Spleen (tissue), 11 donors: ENCODE results near the gene ARNT2. TPM values are rescaled to one million over a fixed set of nuclear protein-coding genes. Genes with fewer than 3 reads are reported as not detected.

Source experiments
- DNase-seq: peaks from one replicate; pipeline ENCODE4 v3.0.0-alpha.2; 2020
- H3K27ac ChIP-seq, 8 donors: fragments of 200-600 bp; sonication (generic) in 7 of 8; 1 replicate in 4 of 8; 2 replicates in 4 of 8; pipeline versions ENCODE4 v1.5.0 to v1.8.0; 2016 to 2021; ENCODE audit warnings: inconsistent platforms in 4 of 8, mild to moderate bottlenecking in 4 of 8, moderate library complexity in 1 of 8
- H3K27me3 ChIP-seq, 7 donors: fragments of 200-600 bp; sonication (generic) in 6 of 7; replicated peaks in 1 of 7; 1 replicate in 4 of 7; 2 replicates in 3 of 7; pipeline versions ENCODE4 v1.5.0 to v1.8.0; 2016 to 2021; ENCODE audit warnings: inconsistent platforms in 3 of 7, mild to moderate bottlenecking in 1 of 7
- H3K36me3 ChIP-seq, 6 donors: fragments of 200-600 bp; sonication (generic) in 5 of 6; 1 replicate in 4 of 6; 2 replicates in 2 of 6; pipeline versions ENCODE4 v1.5.0 to v1.8.0; 2016 to 2021; ENCODE audit warnings: inconsistent platforms in 2 of 6
- H3K4me1 ChIP-seq, 6 donors: fragments of 200-600 bp; sonication (generic) in 5 of 6; 1 replicate in 3 of 6; 2 replicates in 3 of 6; pipeline versions ENCODE4 v1.5.0 to v1.8.0; 2016 to 2021; ENCODE audit warnings: inconsistent platforms in 3 of 6
- H3K4me3 ChIP-seq, 8 donors: fragments of 200-600 bp; sonication (generic) in 7 of 8; 1 replicate in 4 of 8; 2 replicates in 4 of 8; pipeline versions ENCODE4 v1.5.0 to v1.8.0; 2016 to 2021; ENCODE audit warnings: inconsistent platforms in 4 of 8, mild to moderate bottlenecking in 4 of 8, moderate library complexity in 2 of 8
- H3K9me3 ChIP-seq, 8 donors: fragments of 200-600 bp; sonication (generic) in 7 of 8; 1 replicate in 4 of 8; 2 replicates in 4 of 8; pipeline versions ENCODE4 v1.5.0 to v1.8.0; 2016 to 2021; ENCODE audit warnings: inconsistent platforms in 4 of 8
- POLR2A ChIP-seq, 3 donors: fragments of 450-650 bp; IDR thresholded peaks; one replicate each; pipeline ENCODE4 v1.5.1; 2017; ENCODE audit warnings: antibody characterized with exemption in 3 of 3, mild to moderate bottlenecking in 1 of 3
- POLR2AphosphoS5 ChIP-seq, 3 donors: sonication (generic); formaldehyde crosslinking; IDR thresholded peaks; one replicate each; pipeline ENCODE4 v1.5.1; 2017; ENCODE audit warnings: antibody characterized with exemption in 3 of 3
- WGBS, 5 donors: extraction: QIAGEN DNeasy Blood & Tissue Kit in 3 of 5; methylation state at CpG; one replicate each; pipeline versions ENCODE4 v1.1.5 to v1.1.7; 2013 to 2018; 5-methylcytosine and 5-hydroxymethylcytosine counted together
- intact Hi-C: fragments of 100-400 bp; cut with DNase I; formaldehyde crosslinking; loops from one replicate; pipeline ENCODE4 v1.15.0; 2023; ENCODE audit warnings: low total_unique reads
- polyA plus RNA-seq, 3 donors: library from polyadenylated mRNA; stranded (reverse); fragments of 200-250 nt; gene quantifications; one replicate each; pipeline ENCODE4 v1.2.1, GENCODE V29; 2013
- total RNA-seq, 7 donors: library from RNA; depleted of rRNA in 3 of 7; stranded (reverse); fragments of >200 nt in 3 of 7; fragmentation: NEBNext Ultra II Directional in 4 of 7; extraction: Animal tissue kit (Norgen Biotek cat#: 25700) in 4 of 7; gene quantifications; one replicate each; pipeline versions ENCODE4 v1.1.0 to v1.2.1, GENCODE V29; 2016 to 2021
- TF ChIP-seq, protein P1 (sequence below), 11 experiments: fragments of 200-600 bp in 7 of 11; fragments of 450-650 bp in 4 of 11; sonication (generic) in 4 of 11; IDR thresholded peaks in 8 of 11; conservative IDR thresholded peaks in 3 of 11; 1 replicate in 7 of 11; 2 replicates in 4 of 11; pipeline versions ENCODE4 v1.4.0 to v1.8.0; 2016 to 2021; ENCODE audit warnings: antibody characterized with exemption in 11 of 11, inconsistent platforms in 4 of 11, mild to moderate bottlenecking in 1 of 11
- donor health status: healthy with polysubstance abuse.
- donor health status: DM: no; HTN: no; CAD: no; lungs with moderate emphysema.
- donor health status: DM: no; HTN: no; CAD: no.
- donor health status: Bipolar disorder and iron deficiency.
- donor health status: healthy.
- donor health status: DM: no; HTN: no; CAD: no.
- donor health status: DM: yes; HTN: yes; CAD: no.

The ARNT2 gene
- total and polyA plus RNA-seq, 10 donors = 1.9 to 12.3 (median 9.1) TPM

DNA sequence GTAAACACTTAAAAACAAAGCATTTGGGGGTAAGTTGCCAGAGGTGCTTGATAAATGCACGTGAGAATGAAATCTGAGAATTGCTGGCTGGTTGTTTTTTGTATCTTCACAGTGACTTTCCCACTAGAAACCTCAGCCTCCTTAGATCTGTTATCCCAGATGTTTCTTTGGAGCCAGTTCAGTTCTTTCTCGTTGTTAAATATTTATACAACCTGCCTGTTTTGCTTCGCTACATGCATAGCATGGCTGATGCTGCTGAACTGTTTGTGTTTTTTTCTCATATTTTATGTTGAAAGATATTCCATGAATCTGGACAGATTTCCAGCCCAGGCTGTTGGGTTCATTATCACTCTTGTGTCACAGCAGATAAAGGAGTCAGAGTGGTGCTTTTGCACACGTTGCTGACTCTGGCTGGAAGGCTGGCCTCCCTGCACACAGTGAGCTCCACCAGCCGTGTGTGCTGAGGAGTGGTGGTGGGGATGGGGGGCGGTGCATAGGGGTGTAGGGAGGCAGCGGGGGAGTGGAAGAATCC, 80.2 kb downstream of the ARNT2 start:
- 72 to 88% (median 87%) methylated on average over 7 of the region's 7 CpGs for WGBS, 5 donors
- DNase-seq = no peak
- Histone ChIP-seq H3K36me3 (no peaks in the 10 kb centered on the region), H3K27ac (no peak overlapping the region), H3K27me3 (no peaks in the 10 kb centered on the region), H3K9me3 (no peaks in the 10 kb centered on the region), H3K4me3 (no peak overlapping the region), H3K4me1 (peaks cover 0 to 25% (median 11%) of the 10 kb centered on the region in 6 donors)
- intact Hi-C loops = no loop called here
- TF ChIP-seq POLR2AphosphoS5 (IDR thresholded peaks at IDR 0.05) (no peak), POLR2A (IDR thresholded peaks at IDR 0.05) (no peak)
- TF ChIP-seq, protein P1, sequence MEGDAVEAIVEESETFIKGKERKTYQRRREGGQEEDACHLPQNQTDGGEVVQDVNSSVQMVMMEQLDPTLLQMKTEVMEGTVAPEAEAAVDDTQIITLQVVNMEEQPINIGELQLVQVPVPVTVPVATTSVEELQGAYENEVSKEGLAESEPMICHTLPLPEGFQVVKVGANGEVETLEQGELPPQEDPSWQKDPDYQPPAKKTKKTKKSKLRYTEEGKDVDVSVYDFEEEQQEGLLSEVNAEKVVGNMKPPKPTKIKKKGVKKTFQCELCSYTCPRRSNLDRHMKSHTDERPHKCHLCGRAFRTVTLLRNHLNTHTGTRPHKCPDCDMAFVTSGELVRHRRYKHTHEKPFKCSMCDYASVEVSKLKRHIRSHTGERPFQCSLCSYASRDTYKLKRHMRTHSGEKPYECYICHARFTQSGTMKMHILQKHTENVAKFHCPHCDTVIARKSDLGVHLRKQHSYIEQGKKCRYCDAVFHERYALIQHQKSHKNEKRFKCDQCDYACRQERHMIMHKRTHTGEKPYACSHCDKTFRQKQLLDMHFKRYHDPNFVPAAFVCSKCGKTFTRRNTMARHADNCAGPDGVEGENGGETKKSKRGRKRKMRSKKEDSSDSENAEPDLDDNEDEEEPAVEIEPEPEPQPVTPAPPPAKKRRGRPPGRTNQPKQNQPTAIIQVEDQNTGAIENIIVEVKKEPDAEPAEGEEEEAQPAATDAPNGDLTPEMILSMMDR (IDR thresholded peaks at IDR 0.05 in 8 of 11, conservative IDR thresholded peaks at IDR 0.05 in 3 of 11) = no peak

DNA sequence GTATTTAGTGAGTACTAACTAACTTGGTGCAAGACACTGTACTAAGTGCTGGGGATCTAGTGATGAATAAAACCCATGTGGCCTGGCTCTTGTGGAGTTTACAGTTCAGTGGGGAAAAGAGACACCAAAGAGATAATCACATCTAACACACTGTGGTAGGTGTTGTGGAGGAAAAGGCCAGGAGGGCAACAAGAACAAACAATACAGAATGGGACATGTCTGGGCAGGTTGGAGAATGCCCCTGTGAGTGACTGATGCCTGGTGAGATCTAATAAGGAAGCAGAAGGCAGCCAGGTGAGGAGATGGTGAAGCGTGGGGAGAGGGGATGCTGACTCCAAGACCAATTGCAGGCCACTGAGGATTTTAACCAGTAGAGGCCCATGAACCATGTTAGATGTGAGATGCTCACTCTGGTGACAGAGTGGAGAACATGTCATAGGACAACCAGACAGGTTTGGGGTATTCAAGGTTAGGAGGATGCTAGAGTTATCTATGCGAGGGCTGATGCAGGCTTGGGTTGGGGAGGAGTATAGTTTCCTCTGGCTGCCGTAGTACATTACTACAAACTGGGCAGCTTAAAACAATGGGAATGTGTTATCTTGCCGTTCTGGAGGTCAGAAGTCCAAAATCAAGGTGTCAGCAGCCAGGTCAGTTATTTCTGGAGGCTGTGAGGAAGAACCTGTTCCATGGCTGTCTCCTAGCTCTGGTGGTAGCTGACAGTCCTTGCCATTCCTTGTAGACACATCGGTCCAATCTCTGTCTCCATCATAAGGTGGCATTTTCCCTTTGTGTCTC, 81.4 kb downstream of the ARNT2 start:
- H3K4me1 ChIP-seq = peaks cover 0 to 20% (median 8%) of the 10 kb centered on the region in 6 donors
- intact Hi-C loops = no loop called here
- no peaks in the 10 kb centered on the region for H3K36me3 ChIP-seq
- 81 to 94% (median 88%) methylated on average over 5 of the region's 5 CpGs for WGBS, 5 donors
- no peak for DNase-seq
- TF ChIP-seq POLR2A (IDR thresholded peaks at IDR 0.05) (no peak), POLR2AphosphoS5 (IDR thresholded peaks at IDR 0.05) (no peak)
- TF ChIP-seq, protein P1 (IDR thresholded peaks at IDR 0.05 in 8 of 11, conservative IDR thresholded peaks at IDR 0.05 in 3 of 11) = no peak
- no peaks in the 10 kb centered on the region for H3K27me3 ChIP-seq
- no peak overlapping the region for H3K4me3 ChIP-seq
- H3K9me3 ChIP-seq = no peaks in the 10 kb centered on the region
- no peak overlapping the region for H3K27ac ChIP-seq

DNA sequence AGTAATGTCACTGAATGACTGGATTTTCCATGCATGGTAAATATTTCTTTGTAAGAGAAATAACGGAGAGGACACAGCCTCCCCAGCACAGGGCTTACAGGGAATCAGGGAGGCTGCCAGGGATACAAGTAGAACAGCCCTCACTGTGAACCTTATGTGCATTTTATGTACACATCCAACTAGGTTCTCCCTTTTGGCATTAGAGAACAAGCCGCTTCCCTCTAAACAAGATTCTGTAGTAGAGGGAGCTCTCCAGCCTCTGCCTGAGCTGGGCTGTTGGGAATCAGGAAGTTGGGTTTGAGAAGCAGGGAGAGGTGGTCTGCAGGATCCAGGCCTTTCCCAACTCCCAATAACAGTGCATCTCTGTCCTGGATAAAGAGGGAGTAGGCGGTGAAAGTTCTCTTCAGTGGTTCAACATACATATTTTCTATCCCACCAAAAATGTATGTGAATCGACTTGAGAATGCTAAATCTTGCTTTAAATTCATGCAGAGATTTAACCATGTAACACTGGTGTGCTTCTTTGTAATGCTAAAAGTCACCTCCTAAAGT, 83.7 kb downstream of the ARNT2 start:
- H3K36me3 ChIP-seq = no peaks in the 10 kb centered on the region
- H3K9me3 ChIP-seq = no peaks in the 10 kb centered on the region
- no peaks in the 10 kb centered on the region for H3K27me3 ChIP-seq
- no peak for DNase-seq
- no peak for TF ChIP-seq POLR2AphosphoS5 (IDR thresholded peaks at IDR 0.05)
- TF ChIP-seq, protein P1 (IDR thresholded peaks at IDR 0.05 in 8 of 11, conservative IDR thresholded peaks at IDR 0.05 in 3 of 11) = no peak
- intact Hi-C loops = no loop called here
- WGBS, 5 donors = 85 to 91% (median 88%) methylated on average over 4 of the region's 4 CpGs
- H3K4me1 ChIP-seq = peaks cover 0 to 14% (median 8%) of the 10 kb centered on the region in 6 donors
- H3K4me3 ChIP-seq = no peak overlapping the region
- no peak overlapping the region for H3K27ac ChIP-seq

DNA sequence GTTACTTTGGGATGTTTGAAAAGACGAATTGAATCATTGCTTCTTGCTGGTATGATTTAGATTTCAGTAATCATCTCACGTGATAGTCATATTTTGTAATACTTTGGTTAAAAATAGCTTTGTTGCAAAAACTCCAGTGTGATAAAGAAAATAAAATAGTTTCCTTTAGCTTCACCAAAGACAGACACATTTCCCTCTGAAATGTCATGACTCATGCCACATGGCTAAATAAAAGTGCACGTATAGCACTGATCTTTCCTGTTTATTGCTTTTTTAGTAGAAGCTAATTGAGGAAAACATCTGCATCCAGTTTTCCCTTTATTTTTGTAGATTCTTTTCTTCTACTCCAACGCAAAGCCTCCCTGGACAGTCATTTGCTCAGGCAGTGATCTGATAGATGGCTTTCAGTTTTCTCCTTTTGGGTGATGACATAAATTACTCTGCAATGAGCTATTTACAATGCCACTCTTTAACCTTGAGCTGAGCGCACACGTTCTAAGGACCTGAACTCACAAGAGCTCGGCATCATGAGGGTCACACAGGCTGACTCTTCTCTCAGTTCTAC, 84.9 kb downstream of the ARNT2 start:
- peak overlapping the region in 7 of 8 donors; percentile 5 to 53 (median 23) for H3K27ac ChIP-seq
- DNase-seq = no peak
- H3K36me3 ChIP-seq = no peaks in the 10 kb centered on the region
- H3K4me1 ChIP-seq = peaks cover 0 to 14% (median 8%) of the 10 kb centered on the region in 6 donors
- WGBS, 5 donors = 29 to 34% (median 31%) methylated on average over 7 of the region's 7 CpGs
- TF ChIP-seq POLR2A (IDR thresholded peaks at IDR 0.05) (no peak), POLR2AphosphoS5 (IDR thresholded peaks at IDR 0.05) (no peak)
- TF ChIP-seq, protein P1 (IDR thresholded peaks at IDR 0.05 in 8 of 11, conservative IDR thresholded peaks at IDR 0.05 in 3 of 11) = no peak
- intact Hi-C loops = no loop called here
- no peaks in the 10 kb centered on the region for H3K9me3 ChIP-seq
- H3K27me3 ChIP-seq = no peaks in the 10 kb centered on the region
- no peak overlapping the region for H3K4me3 ChIP-seq
